Measurements from ENCODE around the gene EQTN.

EQTN gene

DNA sequence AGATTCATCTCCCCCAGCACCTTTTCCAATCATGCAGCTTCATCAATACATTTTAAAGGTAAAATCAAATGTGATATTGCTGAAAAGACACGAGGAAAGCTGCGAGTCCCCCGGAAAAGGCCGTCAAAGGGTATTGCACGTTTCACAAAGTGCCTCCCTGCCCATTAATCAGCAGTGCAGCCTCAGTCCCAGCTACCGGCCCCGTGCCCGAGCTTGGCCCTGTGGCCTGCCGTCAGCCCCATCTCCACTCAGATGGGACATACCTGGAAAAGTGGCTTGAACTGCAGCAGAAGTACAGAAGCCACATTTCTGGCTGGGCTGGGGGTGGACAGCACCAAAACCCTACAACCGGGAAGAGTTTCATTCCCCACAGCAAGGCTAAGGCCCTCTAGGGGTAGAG, 39.9 kb upstream of the EQTN start:
- TF ChIP-seq TAF1 (IDR thresholded peaks at IDR 0.05; ENCODE audit: low read depth, low read length) (no peak), POLR2AphosphoS5 (IDR thresholded peaks at IDR 0.05; ENCODE audit: low read depth, low read length) (no peak), POU2F2 (IDR thresholded peaks at IDR 0.05; ENCODE audit: low read depth, low read length) (no peak), PAX5 (IDR thresholded peaks at IDR 0.05; ENCODE audit: insufficient read depth, low read length, severe bottlenecking) (no peak), SPI1 (IDR thresholded peaks at IDR 0.05; ENCODE audit: low read depth, low read length) (no peak), POLR2A (IDR thresholded peaks at IDR 0.05; ENCODE audit: low read depth, low read length) (no peak)
- FAIRE-seq: no peak
- no peak for DNase-seq (ENCODE audit: insufficient read length, low spot score)

DNA sequence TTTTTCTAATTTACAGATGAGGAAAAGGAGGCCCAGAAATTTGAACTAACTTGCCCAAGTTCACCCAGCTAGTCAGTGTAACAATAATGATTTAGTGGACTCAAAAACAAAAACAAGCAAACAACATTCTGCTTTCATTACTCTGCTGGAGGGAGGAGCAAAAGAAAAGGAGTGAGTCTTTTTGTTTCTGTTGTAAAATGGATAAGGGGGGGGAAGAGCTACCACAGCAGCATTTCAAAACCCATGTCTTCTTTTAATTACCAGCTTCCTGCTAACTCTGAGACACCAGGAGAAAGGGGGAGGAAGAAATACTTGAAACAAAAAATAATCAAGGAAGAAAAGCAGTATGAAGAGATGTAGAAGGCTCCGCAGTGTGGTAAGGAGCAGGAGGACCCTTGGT, 39.2 kb upstream of the EQTN start:
- FAIRE-seq: no peak
- DNase-seq (ENCODE audit: insufficient read length, low spot score): no peak
- no peak for TF ChIP-seq PAX5 (IDR thresholded peaks at IDR 0.05; ENCODE audit: insufficient read depth, low read length, severe bottlenecking)
- no peak for TF ChIP-seq POU2F2 (IDR thresholded peaks at IDR 0.05; ENCODE audit: low read depth, low read length)
- TF ChIP-seq POLR2A (IDR thresholded peaks at IDR 0.05; ENCODE audit: low read depth, low read length): no peak
- no peak for TF ChIP-seq SPI1 (IDR thresholded peaks at IDR 0.05; ENCODE audit: low read depth, low read length)
- no peak for TF ChIP-seq TAF1 (IDR thresholded peaks at IDR 0.05; ENCODE audit: low read depth, low read length)
- TF ChIP-seq POLR2AphosphoS5 (IDR thresholded peaks at IDR 0.05; ENCODE audit: low read depth, low read length): no peak

DNA sequence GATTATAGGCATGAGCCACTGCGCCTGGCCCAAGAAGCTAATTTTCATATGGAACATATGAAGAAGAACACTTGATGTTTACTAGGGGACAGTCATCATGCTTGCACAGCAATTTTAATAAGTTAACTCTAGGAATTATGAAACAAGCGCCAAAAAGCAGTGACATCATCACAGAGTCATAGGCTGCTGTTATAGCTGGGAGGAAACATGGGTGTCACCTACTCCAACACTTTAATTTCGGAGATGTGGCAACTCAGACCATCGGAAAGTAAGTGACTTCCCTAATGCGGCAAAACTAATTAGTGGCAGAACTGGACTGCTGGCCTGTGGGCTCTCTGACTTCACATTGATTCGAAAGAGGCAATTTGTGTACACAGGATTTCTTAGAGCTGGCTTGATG, 38.1 kb upstream of the EQTN start:
- DNase-seq (ENCODE audit: insufficient read length, low spot score) (no peak), FAIRE-seq (no peak)
- no peak for TF ChIP-seq POLR2A (IDR thresholded peaks at IDR 0.05; ENCODE audit: low read depth, low read length)
- TF ChIP-seq POLR2AphosphoS5 (IDR thresholded peaks at IDR 0.05; ENCODE audit: low read depth, low read length): no peak
- no peak for TF ChIP-seq POU2F2 (IDR thresholded peaks at IDR 0.05; ENCODE audit: low read depth, low read length)
- TF ChIP-seq TAF1 (IDR thresholded peaks at IDR 0.05; ENCODE audit: low read depth, low read length): no peak
- TF ChIP-seq SPI1 (IDR thresholded peaks at IDR 0.05; ENCODE audit: low read depth, low read length): no peak
- no peak for TF ChIP-seq PAX5 (IDR thresholded peaks at IDR 0.05; ENCODE audit: insufficient read depth, low read length, severe bottlenecking)

- DNase-seq (ENCODE audit: insufficient read length, low spot score): peak; percentile 56
- TF ChIP-seq TAF1 (IDR thresholded peaks at IDR 0.05; ENCODE audit: low read depth, low read length) (no peak), SPI1 (IDR thresholded peaks at IDR 0.05; ENCODE audit: low read depth, low read length) (no peak), POU2F2 (IDR thresholded peaks at IDR 0.05; ENCODE audit: low read depth, low read length) (no peak), POLR2AphosphoS5 (IDR thresholded peaks at IDR 0.05; ENCODE audit: low read depth, low read length) (no peak), POLR2A (IDR thresholded peaks at IDR 0.05; ENCODE audit: low read depth, low read length) (no peak), PAX5 (IDR thresholded peaks at IDR 0.05; ENCODE audit: insufficient read depth, low read length, severe bottlenecking) (no peak)
- FAIRE-seq: peak; percentile 33
These were observed 36.5 kb upstream of the EQTN start for GRCh38 chr9:27333241-27334052.

GRCh38 chr9:27331393-27331792, 34.4 kb upstream of the EQTN start:
- no peak for TF ChIP-seq POU2F2 (IDR thresholded peaks at IDR 0.05; ENCODE audit: low read depth, low read length)
- TF ChIP-seq TAF1 (IDR thresholded peaks at IDR 0.05; ENCODE audit: low read depth, low read length): no peak
- FAIRE-seq: no peak

DNA sequence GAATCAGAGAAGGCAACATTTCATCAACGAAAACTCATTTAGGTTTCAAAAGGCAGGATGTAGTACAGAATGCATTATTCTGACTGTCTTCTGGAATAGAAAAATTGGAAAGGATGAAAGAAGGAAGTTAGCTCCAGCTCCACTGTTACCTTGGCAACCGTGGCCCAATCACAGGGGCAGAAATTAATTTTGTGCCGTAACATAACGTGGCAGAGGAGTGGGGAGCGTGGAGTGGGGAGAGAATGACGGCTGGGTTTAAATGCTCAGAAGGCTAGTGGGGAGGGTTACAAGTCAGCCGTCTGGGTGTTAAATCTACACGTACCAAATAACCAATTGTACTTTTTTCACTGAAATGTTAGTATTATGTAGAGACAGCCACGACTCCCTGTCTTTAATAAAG, 32.3 kb upstream of the EQTN start:
- DNase-seq (ENCODE audit: insufficient read length, low spot score) (no peak), FAIRE-seq (no peak)
- no peak for TF ChIP-seq POU2F2 (IDR thresholded peaks at IDR 0.05; ENCODE audit: low read depth, low read length)
- TF ChIP-seq POLR2AphosphoS5 (IDR thresholded peaks at IDR 0.05; ENCODE audit: low read depth, low read length): no peak
- no peak for TF ChIP-seq TAF1 (IDR thresholded peaks at IDR 0.05; ENCODE audit: low read depth, low read length)

More at GRCh38 chr9:27331393-27331792, 34.4 kb upstream of the EQTN start:
- no peak for DNase-seq (ENCODE audit: insufficient read length, low spot score)

GRCh38 chr9:27328483-27328882, 31.5 kb upstream of the EQTN start:
- TF ChIP-seq SPI1 (IDR thresholded peaks at IDR 0.05; ENCODE audit: low read depth, low read length) (no peak), POLR2A (IDR thresholded peaks at IDR 0.05; ENCODE audit: low read depth, low read length) (no peak), POLR2AphosphoS5 (IDR thresholded peaks at IDR 0.05; ENCODE audit: low read depth, low read length) (no peak), PAX5 (IDR thresholded peaks at IDR 0.05; ENCODE audit: insufficient read depth, low read length, severe bottlenecking) (no peak), TAF1 (IDR thresholded peaks at IDR 0.05; ENCODE audit: low read depth, low read length) (no peak), POU2F2 (IDR thresholded peaks at IDR 0.05; ENCODE audit: low read depth, low read length) (no peak)
- DNase-seq (ENCODE audit: insufficient read length, low spot score) (no peak), FAIRE-seq (no peak)

DNA sequence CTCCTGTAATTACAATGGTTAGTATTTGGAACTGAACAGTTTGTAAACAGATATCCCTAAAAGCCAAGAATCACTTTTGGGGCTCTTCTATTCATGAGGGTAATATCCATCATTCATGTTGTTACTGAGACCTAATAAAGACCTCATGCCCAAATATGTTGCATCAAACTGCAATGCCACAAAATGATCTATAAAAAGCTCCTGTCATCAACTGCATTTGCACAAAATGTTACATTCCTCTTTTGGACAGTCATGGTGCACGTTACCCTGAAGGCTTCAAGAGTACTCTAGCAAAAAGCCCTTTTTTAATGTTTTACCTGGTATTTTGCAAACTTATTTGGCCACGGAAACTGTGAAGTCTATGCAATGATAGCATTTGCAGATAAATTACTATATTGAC, 14.2 kb upstream of the EQTN start:
- DNase-seq (ENCODE audit: insufficient read length, low spot score): no peak
- no peak for FAIRE-seq
- no peak for TF ChIP-seq POLR2A (IDR thresholded peaks at IDR 0.05; ENCODE audit: low read depth, low read length)
- no peak for TF ChIP-seq PAX5 (IDR thresholded peaks at IDR 0.05; ENCODE audit: insufficient read depth, low read length, severe bottlenecking)
- TF ChIP-seq POLR2AphosphoS5 (IDR thresholded peaks at IDR 0.05; ENCODE audit: low read depth, low read length): no peak
- no peak for TF ChIP-seq POU2F2 (IDR thresholded peaks at IDR 0.05; ENCODE audit: low read depth, low read length)
- no peak for TF ChIP-seq SPI1 (IDR thresholded peaks at IDR 0.05; ENCODE audit: low read depth, low read length)
- no peak for TF ChIP-seq TAF1 (IDR thresholded peaks at IDR 0.05; ENCODE audit: low read depth, low read length)

DNA sequence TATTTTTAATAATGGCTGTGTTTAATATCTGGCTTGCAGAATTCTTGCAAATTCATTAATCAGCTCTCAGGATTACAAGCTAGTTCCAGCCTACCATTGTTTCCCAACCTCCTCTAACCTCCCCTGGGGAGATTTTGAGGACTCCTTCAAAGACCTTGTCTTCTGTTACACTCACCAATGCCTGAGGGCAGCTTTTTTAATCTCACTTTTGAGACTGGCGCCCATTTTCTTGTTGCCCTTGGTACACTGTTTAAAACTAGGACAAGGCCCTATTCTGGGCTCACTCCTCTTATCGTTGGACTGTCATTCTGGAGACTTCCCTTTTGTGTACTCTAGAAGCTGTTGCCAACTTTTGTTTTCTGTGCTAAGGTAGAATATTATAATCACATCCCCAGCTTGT, 13.6 kb upstream of the EQTN start:
- no peak for DNase-seq (ENCODE audit: insufficient read length, low spot score)
- TF ChIP-seq PAX5 (IDR thresholded peaks at IDR 0.05; ENCODE audit: insufficient read depth, low read length, severe bottlenecking): no peak

GRCh38 chr9:27308691-27309390, 11.9 kb upstream of the EQTN start:
- FAIRE-seq (no peak), DNase-seq (ENCODE audit: insufficient read length, low spot score) (no peak)
- TF ChIP-seq POU2F2 (IDR thresholded peaks at IDR 0.05; ENCODE audit: low read depth, low read length) (no peak), TAF1 (IDR thresholded peaks at IDR 0.05; ENCODE audit: low read depth, low read length) (no peak), POLR2AphosphoS5 (IDR thresholded peaks at IDR 0.05; ENCODE audit: low read depth, low read length) (no peak), POLR2A (IDR thresholded peaks at IDR 0.05; ENCODE audit: low read depth, low read length) (no peak), PAX5 (IDR thresholded peaks at IDR 0.05; ENCODE audit: insufficient read depth, low read length, severe bottlenecking) (no peak), SPI1 (IDR thresholded peaks at IDR 0.05; ENCODE audit: low read depth, low read length) (no peak)

More for the DNA sequence above, 13.6 kb upstream of the EQTN start:
- FAIRE-seq: no peak

All from GM12891 (cell line).